KOPT-K1 (cell line): ENCODE results near the gene ZFPM1.

Experiments
- H3K27ac ChIP-seq: fragments of 200-600 bp; sonication (generic); 2 replicates; pipeline ENCODE4 v1.5.1; 2016; ENCODE audit warnings: antibody characterized with exemption, mild to moderate bottlenecking, low read depth, low read length; ENCODE audit not compliant: poor library complexity, severe bottlenecking
- H3K36me3 ChIP-seq: fragments of 200-600 bp; sonication (generic); 2 replicates; pipeline ENCODE4 v1.5.1; 2017; ENCODE audit warnings: antibody characterized with exemption, mild to moderate bottlenecking, low read length, moderate library complexity; ENCODE audit not compliant: insufficient read depth
- H3K9me3 ChIP-seq: fragments of 200-600 bp; sonication (generic); 2 replicates; pipeline ENCODE4 v1.5.1; 2017; ENCODE audit warnings: antibody characterized with exemption, low read length, mild to moderate bottlenecking; ENCODE audit not compliant: insufficient read depth, poor library complexity, severe bottlenecking

Gene ZFPM1

GRCh38 chr16:88554711-88555264 is 101.7 kb downstream of the ZFPM1 start:
- H3K36me3 ChIP-seq, result no peaks in the 10 kb centered on the region
- no peaks in the 10 kb centered on the region for H3K9me3 ChIP-seq
- H3K27ac ChIP-seq, result no peak overlapping the region

GRCh38 chr16:88556294-88556988 is 103.4 kb downstream of the ZFPM1 start:
- H3K27ac ChIP-seq, result no peak overlapping the region
- no peaks in the 10 kb centered on the region for H3K9me3 ChIP-seq
- no peaks in the 10 kb centered on the region for H3K36me3 ChIP-seq

- no peaks in the 10 kb centered on the region for H3K36me3 ChIP-seq
- H3K9me3 ChIP-seq, result no peaks in the 10 kb centered on the region
- H3K27ac ChIP-seq, result no peak overlapping the region
Observed at GRCh38 chr16:88558457-88559442, 105.7 kb downstream of the ZFPM1 start.

- H3K36me3 ChIP-seq, result no peaks in the 10 kb centered on the region
- no peaks in the 10 kb centered on the region for H3K9me3 ChIP-seq
- no peak overlapping the region for H3K27ac ChIP-seq
Observed at GRCh38 chr16:88560714-88561484, 107.8 kb downstream of the ZFPM1 start.

- Histone ChIP-seq H3K36me3 (no peaks in the 10 kb centered on the region), H3K27ac (no peak overlapping the region)
Observed at GRCh38 chr16:88561485-88562359, 108.6 kb downstream of the ZFPM1 start.

GRCh38 chr16:88566158-88566557 is 113.1 kb downstream of the ZFPM1 start:
- Histone ChIP-seq H3K27ac (no peak overlapping the region), H3K36me3 (no peaks in the 10 kb centered on the region), H3K9me3 (no peaks in the 10 kb centered on the region)

More at GRCh38 chr16:88561485-88562359, 108.6 kb downstream of the ZFPM1 start:
- H3K9me3 ChIP-seq, result no peaks in the 10 kb centered on the region

GRCh38 chr16:88568710-88569613 is 115.9 kb downstream of the ZFPM1 start:
- Histone ChIP-seq H3K36me3 (peaks cover 24% of the 10 kb centered on the region), H3K9me3 (no peaks in the 10 kb centered on the region), H3K27ac (peak overlapping the region; percentile 65)

- no peaks in the 10 kb centered on the region for H3K9me3 ChIP-seq
- peaks cover 30% of the 10 kb centered on the region for H3K36me3 ChIP-seq
- H3K27ac ChIP-seq, result peak overlapping the region; percentile 65
Observed at GRCh38 chr16:88569614-88569984, 116.5 kb downstream of the ZFPM1 start.

- peak within 1 kb of the TSS; percentile 65 for H3K27ac ChIP-seq
- H3K9me3 ChIP-seq, result no peaks in the 10 kb centered on the region
- H3K36me3 ChIP-seq, result peaks cover 31% of the 10 kb centered on the region
Observed at GRCh38 chr16:88569985-88570690, 117.1 kb downstream of the ZFPM1 start, which contains the start of gene ZC3H18. Gene ZC3H18, plus strand, starts transcription at chr16:88570403. Its CDS starts 6,721 bp downstream, at chr16:88577124.

GRCh38 chr16:88570691-88571092 is 117.6 kb downstream of the ZFPM1 start:
- no peaks in the 10 kb centered on the region for H3K9me3 ChIP-seq
- peaks cover 37% of the 10 kb centered on the region for H3K36me3 ChIP-seq
- H3K27ac ChIP-seq, result peak overlapping the region; percentile 59

GRCh38 chr16:88575251-88575650 is 122.2 kb downstream of the ZFPM1 start:
- H3K36me3 ChIP-seq, result peaks cover 82% of the 10 kb centered on the region
- no peak overlapping the region for H3K27ac ChIP-seq
- H3K9me3 ChIP-seq, result no peaks in the 10 kb centered on the region

GRCh38 chr16:88576307-88576706 is 123.2 kb downstream of the ZFPM1 start:
- Histone ChIP-seq H3K27ac (no peak overlapping the region), H3K9me3 (no peaks in the 10 kb centered on the region), H3K36me3 (peaks cover 93% of the 10 kb centered on the region)
